ENCODE data around the gene DAB1.

DNA sequence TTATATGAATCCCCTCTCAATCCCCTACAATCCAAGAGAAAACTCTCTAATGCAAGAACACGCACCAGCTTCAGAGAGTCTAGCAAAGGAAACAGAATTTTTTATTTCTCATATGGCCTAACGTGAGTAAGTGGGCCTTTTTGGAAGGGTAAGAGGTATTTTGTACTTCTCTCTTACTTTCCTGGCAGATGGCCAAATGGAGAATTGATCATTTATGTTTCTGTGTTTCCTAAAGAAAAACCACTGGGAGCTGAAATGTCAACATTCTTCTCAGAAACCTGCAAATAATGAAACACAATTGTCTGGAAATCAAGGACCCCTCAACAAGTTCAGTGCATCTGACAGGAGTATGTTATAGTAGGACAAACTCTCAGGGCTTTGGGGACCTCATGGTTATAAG, 281.7 kb downstream of the DAB1 start:
- TF ChIP-seq CTCF (IDR thresholded peaks at IDR 0.05; ENCODE audit: low read depth, low read length, poor library complexity, severe bottlenecking) = no peak
- no peak for TF ChIP-seq EZH2phosphoT487 (IDR thresholded peaks at IDR 0.05; ENCODE audit: borderline replicate concordance, low read length)

Data from DOHH2 (cell line).